Measurements from ENCODE around the gene ADAM30.

The ADAM30 gene

GRCh38 chr1:119871881-119872280 lies 24.4 kb downstream of the ADAM30 start:
- no peak overlapping the region for H3K27ac ChIP-seq
- TF ChIP-seq CTCF (conservative IDR thresholded peaks at IDR 0.05): no peak

GRCh38 chr1:119870917-119871596 lies 25.3 kb downstream of the ADAM30 start:
- peak; percentile 81 for TF ChIP-seq CTCF (conservative IDR thresholded peaks at IDR 0.05)
- H3K27ac ChIP-seq: peak overlapping the region; percentile 8; the same call in 1 of the 2 replicates

- no peak for TF ChIP-seq CTCF (conservative IDR thresholded peaks at IDR 0.05)
- H3K27ac ChIP-seq: peak overlapping the region; percentile 95
Observed at GRCh38 chr1:119869995-119870394, 26.3 kb downstream of the ADAM30 start.

GRCh38 chr1:119868176-119868575 lies 28.1 kb downstream of the ADAM30 start:
- H3K27ac ChIP-seq: peak overlapping the region; percentile 95
- TF ChIP-seq CTCF (conservative IDR thresholded peaks at IDR 0.05): no peak

- no peak for TF ChIP-seq CTCF (conservative IDR thresholded peaks at IDR 0.05)
- peak overlapping the region; percentile 95 for H3K27ac ChIP-seq
Observed at GRCh38 chr1:119866451-119866850, 29.9 kb downstream of the ADAM30 start.

- TF ChIP-seq CTCF (conservative IDR thresholded peaks at IDR 0.05): no peak
- H3K27ac ChIP-seq: no peak overlapping the region
Observed at GRCh38 chr1:119865627-119866026, 30.7 kb downstream of the ADAM30 start.

GRCh38 chr1:119862276-119862675 lies 34.0 kb downstream of the ADAM30 start:
- no peak overlapping the region for H3K27ac ChIP-seq
- TF ChIP-seq CTCF (conservative IDR thresholded peaks at IDR 0.05): no peak
